Loucy (cell line): ENCODE results near the gene COPE.
"Not testable (repeated sequence)": the region's sequence is repeated elsewhere in the genome, so short reads cannot be mapped to it uniquely, and the experiment has no call there.

Experiments
- H2AFZ ChIP-seq: fragments of 200-600 bp; sonication (generic); 2 replicates; pipeline ENCODE4 v1.6.0; 2016; ENCODE audit warnings: antibody characterized with exemption, mild to moderate bottlenecking, low read length, moderate library complexity
- H3F3A ChIP-seq: fragments of 200-600 bp; 2 replicates; pipeline ENCODE4 v1.6.0; 2016; ENCODE audit warnings: antibody characterized with exemption, low read depth, mild to moderate bottlenecking
- H3K27me3 ChIP-seq: fragments of 200-600 bp; sonication (generic); 2 replicates; pipeline ENCODE4 v1.6.1; 2014; ENCODE audit warnings: low read length, mild to moderate bottlenecking; ENCODE audit not compliant: insufficient read depth, poor library complexity, severe bottlenecking
- H3K36me3 ChIP-seq: fragments of 200-600 bp; sonication (generic); 2 replicates; pipeline ENCODE4 v1.6.1; 2016; ENCODE audit warnings: low read length; ENCODE audit not compliant: insufficient read depth
- H3K4me1 ChIP-seq: fragments of 200-600 bp; sonication (generic); 2 replicates; pipeline ENCODE4 v1.5.1; 2014; ENCODE audit warnings: low read length, mild to moderate bottlenecking; ENCODE audit not compliant: insufficient read depth, poor library complexity, severe bottlenecking
- H3K4me2 ChIP-seq: fragments of 200-600 bp; sonication (generic); 2 replicates; pipeline ENCODE4 v1.6.0; 2014; ENCODE audit warnings: antibody characterized with exemption, low read length, low read depth, mild to moderate bottlenecking; ENCODE audit not compliant: poor library complexity, severe bottlenecking
- H3K4me3 ChIP-seq: fragments of 200-600 bp; sonication (generic); 2 replicates; pipeline ENCODE4 v1.5.1; 2014; ENCODE audit warnings: low read length, mild to moderate bottlenecking, mixed read lengths; ENCODE audit not compliant: poor library complexity, severe bottlenecking
- H3K79me2 ChIP-seq: fragments of 200-600 bp; sonication (generic); 2 replicates; pipeline ENCODE4 v1.6.1; 2014; ENCODE audit warnings: low read length; ENCODE audit not compliant: insufficient read depth
- H3K9ac ChIP-seq: fragments of 200-600 bp; sonication (generic); 2 replicates; pipeline ENCODE4 v1.6.0; 2014; ENCODE audit warnings: mild to moderate bottlenecking, low read depth, low read length, moderate library complexity; ENCODE audit not compliant: poor library complexity, severe bottlenecking
- H3K9me2 ChIP-seq: fragments of 200-600 bp; sonication (generic); replicated peaks from 2 replicates; pipeline ENCODE4 v1.6.1; 2016; ENCODE audit warnings: low read depth, low read length, mixed read lengths
- H3K9me3 ChIP-seq: fragments of 200-600 bp; sonication (generic); 2 replicates; pipeline ENCODE4 v1.6.1; 2014; ENCODE audit warnings: mild to moderate bottlenecking, antibody characterized with exemption, low read length, low read depth; ENCODE audit not compliant: insufficient read depth
- H4K20me1 ChIP-seq: fragments of 200-600 bp; sonication (generic); 2 replicates; pipeline ENCODE4 v1.6.0; 2014; ENCODE audit warnings: antibody characterized with exemption, low read length, mild to moderate bottlenecking; ENCODE audit not compliant: insufficient read depth, poor library complexity, severe bottlenecking
- EZH2phosphoT487 ChIP-seq: fragments of 200-600 bp; IDR thresholded peaks from 2 replicates; pipeline ENCODE4 v1.6.1; 2018; ENCODE audit warnings: antibody characterized with exemption, mild to moderate bottlenecking, moderate library complexity, borderline replicate concordance
- TF ChIP-seq, protein P1 (sequence below): fragments of 200-600 bp; sonication (generic); conservative IDR thresholded peaks from 2 replicates; pipeline ENCODE4 v1.5.1; 2014; ENCODE audit warnings: mild to moderate bottlenecking, antibody characterized with exemption, low read length

Gene COPE

DNA sequence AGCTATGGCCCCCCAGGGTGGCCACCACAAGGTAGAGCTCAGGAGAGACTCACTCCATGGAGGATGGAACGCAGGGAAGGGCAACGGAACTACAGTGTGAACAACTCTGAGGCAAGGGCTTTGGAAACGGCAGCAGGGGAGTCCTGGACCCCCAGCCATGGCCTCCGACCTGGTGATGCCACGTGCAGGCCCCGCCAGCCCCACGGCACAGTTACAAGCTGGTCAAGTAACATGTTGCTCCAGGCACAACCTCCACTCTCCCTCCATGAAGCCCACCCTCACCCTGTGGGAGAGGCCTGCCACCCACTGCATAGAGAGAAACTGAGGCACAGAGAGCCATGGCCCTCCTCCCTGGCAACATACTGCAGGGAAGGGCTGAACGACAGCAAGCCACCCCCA is 14.1 kb downstream of the COPE start:
- H3K79me2 ChIP-seq = no peaks in the 10 kb centered on the region
- no peaks in the 10 kb centered on the region for H3K27me3 ChIP-seq
- H3K9me2 ChIP-seq = no peaks in the 10 kb centered on the region
- no peak overlapping the region for H3K9ac ChIP-seq
- H4K20me1 ChIP-seq = no peaks in the 10 kb centered on the region
- H3K36me3 ChIP-seq = no peaks in the 10 kb centered on the region; the same call in 1 of the 2 replicates
- no peaks in the 10 kb centered on the region for H3F3A ChIP-seq
- no peak overlapping the region for H3K4me3 ChIP-seq
- no peak overlapping the region for H3K4me2 ChIP-seq
- H2AFZ ChIP-seq = no peak overlapping the region
- H3K9me3 ChIP-seq = no peaks in the 10 kb centered on the region
- no peak for TF ChIP-seq EZH2phosphoT487
- TF ChIP-seq, protein P1, sequence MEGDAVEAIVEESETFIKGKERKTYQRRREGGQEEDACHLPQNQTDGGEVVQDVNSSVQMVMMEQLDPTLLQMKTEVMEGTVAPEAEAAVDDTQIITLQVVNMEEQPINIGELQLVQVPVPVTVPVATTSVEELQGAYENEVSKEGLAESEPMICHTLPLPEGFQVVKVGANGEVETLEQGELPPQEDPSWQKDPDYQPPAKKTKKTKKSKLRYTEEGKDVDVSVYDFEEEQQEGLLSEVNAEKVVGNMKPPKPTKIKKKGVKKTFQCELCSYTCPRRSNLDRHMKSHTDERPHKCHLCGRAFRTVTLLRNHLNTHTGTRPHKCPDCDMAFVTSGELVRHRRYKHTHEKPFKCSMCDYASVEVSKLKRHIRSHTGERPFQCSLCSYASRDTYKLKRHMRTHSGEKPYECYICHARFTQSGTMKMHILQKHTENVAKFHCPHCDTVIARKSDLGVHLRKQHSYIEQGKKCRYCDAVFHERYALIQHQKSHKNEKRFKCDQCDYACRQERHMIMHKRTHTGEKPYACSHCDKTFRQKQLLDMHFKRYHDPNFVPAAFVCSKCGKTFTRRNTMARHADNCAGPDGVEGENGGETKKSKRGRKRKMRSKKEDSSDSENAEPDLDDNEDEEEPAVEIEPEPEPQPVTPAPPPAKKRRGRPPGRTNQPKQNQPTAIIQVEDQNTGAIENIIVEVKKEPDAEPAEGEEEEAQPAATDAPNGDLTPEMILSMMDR = no peak
- H3K4me1 ChIP-seq = no peaks in the 10 kb centered on the region

DNA sequence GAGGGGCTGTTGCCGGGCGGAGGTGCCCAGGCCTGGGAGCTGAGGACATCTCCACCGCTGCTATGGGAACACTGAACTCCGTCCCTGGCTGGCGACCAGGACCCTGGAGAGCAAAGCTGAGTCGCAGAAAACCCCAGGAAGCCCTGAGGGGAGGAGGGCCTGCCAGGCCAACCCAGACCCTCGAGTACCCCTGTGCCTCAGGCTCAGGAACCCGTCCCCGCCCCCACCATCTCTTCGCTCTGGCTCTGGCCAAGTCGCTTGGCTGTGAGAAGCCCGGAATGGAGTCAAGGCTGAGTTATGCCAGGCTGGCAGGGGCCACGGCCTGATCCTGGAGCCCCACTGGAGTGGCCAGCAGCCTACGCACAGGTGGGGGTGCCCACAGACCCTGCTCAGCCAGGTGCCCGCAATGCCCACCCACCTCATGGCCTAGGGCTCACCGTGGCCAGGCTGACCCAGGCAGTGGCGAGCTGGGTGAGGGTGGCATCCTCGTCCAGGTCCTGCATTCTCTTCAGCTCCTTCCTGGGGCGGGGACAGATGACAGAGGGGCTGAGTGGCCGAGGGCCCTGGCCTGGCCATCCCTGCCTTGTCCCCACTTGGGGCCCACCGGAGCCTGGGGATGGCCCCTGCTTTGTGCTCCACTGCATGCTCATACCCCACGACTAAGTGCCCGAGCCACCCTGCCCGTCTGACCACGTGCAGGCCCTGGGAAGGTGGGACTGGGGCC is 14.7 kb downstream of the COPE start:
- no peaks in the 10 kb centered on the region for H3K27me3 ChIP-seq

DNA sequence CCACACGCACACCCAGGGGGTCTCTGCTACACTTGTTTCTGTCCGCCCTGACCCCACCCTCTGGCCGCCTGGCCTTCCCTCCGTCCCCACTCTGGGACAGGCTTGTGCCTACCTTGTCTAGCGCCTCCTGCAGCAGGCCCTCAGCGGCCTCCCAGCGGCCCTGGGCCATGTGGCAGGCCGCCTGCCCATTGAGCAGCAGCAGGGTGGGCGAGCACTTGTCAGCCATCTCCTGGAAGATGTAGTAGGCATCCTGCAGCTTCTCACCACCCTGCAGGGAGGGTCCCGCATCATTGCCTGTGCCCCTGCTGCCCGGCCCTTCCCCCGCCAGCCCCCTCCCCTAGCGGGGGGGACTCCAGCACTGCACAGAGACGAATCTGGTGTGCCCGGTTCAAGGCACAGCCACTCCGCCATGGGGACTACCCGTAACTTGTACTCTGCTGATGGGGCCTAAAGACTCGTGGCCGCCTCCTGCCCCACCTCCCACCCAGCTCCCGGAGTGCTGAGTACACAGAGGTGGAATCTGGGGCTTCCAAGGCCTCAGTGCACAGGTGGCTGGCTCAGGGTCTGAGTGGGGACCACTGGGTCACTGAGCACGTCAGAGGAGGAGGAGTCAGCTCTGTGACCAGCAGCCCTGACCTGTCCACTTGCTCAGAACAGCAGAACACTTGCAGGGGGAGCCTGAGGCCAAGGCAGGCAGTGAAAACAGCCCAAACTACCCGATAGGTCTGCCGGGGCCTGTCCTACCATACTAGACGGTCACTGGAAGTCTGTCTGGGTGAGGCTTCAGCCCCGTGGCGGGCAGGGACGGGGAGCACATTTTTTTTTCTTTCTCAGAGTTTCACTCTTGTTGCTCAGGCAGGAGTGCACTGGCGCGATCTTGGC is 15.8 kb downstream of the COPE start:
- no peaks in the 10 kb centered on the region for H3K79me2 ChIP-seq
- no peaks in the 10 kb centered on the region for H3K4me1 ChIP-seq
- no peaks in the 10 kb centered on the region for H3F3A ChIP-seq
- H3K36me3 ChIP-seq = no peaks in the 10 kb centered on the region; the same call in 1 of the 2 replicates
- no peak overlapping the region for H3K9ac ChIP-seq
- no peaks in the 10 kb centered on the region for H3K9me2 ChIP-seq
- H3K27me3 ChIP-seq = no peaks in the 10 kb centered on the region
- H4K20me1 ChIP-seq = no peaks in the 10 kb centered on the region
- TF ChIP-seq, protein P1 = no peak
- no peak for TF ChIP-seq EZH2phosphoT487
- H3K4me2 ChIP-seq = no peak overlapping the region
- no peak overlapping the region for H3K4me3 ChIP-seq
- H2AFZ ChIP-seq = no peak overlapping the region
- H3K9me3 ChIP-seq = no peaks in the 10 kb centered on the region

More for the DNA sequence above, 14.7 kb downstream of the COPE start:
- H2AFZ ChIP-seq = no peak overlapping the region
- no peaks in the 10 kb centered on the region for H3K79me2 ChIP-seq
- no peak overlapping the region for H3K9ac ChIP-seq
- H3K4me1 ChIP-seq = no peaks in the 10 kb centered on the region
- H3K36me3 ChIP-seq = no peaks in the 10 kb centered on the region; the same call in 1 of the 2 replicates
- no peaks in the 10 kb centered on the region for H4K20me1 ChIP-seq
- TF ChIP-seq, protein P1 = no peak
- no peak for TF ChIP-seq EZH2phosphoT487
- no peak overlapping the region for H3K4me3 ChIP-seq
- no peaks in the 10 kb centered on the region for H3K9me2 ChIP-seq
- no peaks in the 10 kb centered on the region for H3K9me3 ChIP-seq
- H3F3A ChIP-seq = no peaks in the 10 kb centered on the region
- H3K4me2 ChIP-seq = no peak overlapping the region

DNA sequence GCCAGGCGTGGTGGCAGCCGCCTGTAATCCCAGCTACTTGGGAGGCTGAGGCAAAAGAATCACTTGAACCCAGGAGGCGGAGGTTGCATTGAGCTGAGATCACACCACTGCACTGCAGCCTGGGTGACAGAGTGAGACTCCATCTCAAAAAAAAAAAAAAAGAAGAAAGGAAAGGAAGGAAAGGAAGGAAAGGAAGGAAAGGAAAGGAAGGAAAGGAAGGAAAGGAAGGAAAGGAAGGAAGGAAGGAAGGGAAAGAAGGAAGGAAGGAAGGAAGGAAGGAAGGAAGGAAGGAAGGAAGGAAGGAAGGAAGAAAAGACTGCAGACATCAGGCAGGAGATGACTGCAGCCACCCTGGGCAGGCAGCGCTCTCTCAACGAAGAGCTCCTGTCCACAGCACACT is 16.7 kb downstream of the COPE start:
- not testable (repeated sequence) for H3K9me3 ChIP-seq, H2AFZ ChIP-seq, H3K9ac ChIP-seq, H3K27me3 ChIP-seq, H4K20me1 ChIP-seq, H3K36me3 ChIP-seq, H3F3A ChIP-seq, H3K9me2 ChIP-seq, H3K79me2 ChIP-seq, H3K4me3 ChIP-seq, H3K4me2 ChIP-seq, H3K4me1 ChIP-seq
